GM12872 (cell line): ENCODE results near the gene SRP54.

ENCODE experiments used
- CTCF ChIP-seq: IDR thresholded peaks from 3 replicates; pipeline ENCODE4 v1.5.1; 2011; ENCODE audit warnings: low read depth, mild to moderate bottlenecking, low read length, moderate library complexity; ENCODE audit not compliant: insufficient read depth

The SRP54 gene

DNA sequence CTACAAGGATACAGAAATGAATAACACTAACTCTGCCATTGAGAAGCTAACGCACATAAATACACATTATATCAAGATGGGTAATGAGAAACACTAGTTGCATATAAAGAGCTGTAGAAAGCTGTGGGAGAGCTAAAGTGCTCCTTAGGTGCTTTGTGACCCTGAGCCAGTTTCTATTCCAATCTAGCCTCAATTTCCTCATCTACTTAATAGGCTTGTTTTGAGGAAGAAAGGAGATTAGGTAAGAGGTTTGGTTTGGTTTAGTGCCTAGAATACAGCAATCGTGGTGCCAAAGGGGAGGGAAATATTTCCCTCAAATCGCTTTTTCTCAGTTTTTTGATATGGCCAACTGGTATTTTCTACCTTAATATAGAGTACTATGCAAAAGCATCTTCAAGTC, 994 bp downstream of the SRP54 start:
- no peak for TF ChIP-seq CTCF

GRCh38 chr14:34985740-34986139, 2.9 kb downstream of the SRP54 start:
- TF ChIP-seq CTCF, result no peak

DNA sequence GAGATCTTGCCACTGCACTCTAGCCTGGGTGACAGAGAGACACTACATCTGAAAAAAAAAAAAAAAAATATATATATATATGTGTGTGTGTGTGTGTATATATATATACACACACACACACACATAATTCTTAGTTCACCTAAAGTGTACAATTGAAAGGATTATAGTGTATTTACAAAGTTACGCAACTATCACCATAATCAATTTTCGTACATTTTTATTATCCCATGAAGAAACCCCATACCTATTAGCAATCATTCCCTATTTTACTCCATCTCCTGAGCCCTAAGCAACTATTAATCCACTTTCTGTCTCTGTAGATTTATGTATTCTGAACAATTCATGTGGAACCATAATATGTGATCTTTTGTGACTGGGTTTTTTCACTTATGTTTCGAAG, 4.4 kb downstream of the SRP54 start:
- no peak for TF ChIP-seq CTCF

GRCh38 chr14:34989762-34990161, 7.0 kb downstream of the SRP54 start:
- no peak for TF ChIP-seq CTCF

DNA sequence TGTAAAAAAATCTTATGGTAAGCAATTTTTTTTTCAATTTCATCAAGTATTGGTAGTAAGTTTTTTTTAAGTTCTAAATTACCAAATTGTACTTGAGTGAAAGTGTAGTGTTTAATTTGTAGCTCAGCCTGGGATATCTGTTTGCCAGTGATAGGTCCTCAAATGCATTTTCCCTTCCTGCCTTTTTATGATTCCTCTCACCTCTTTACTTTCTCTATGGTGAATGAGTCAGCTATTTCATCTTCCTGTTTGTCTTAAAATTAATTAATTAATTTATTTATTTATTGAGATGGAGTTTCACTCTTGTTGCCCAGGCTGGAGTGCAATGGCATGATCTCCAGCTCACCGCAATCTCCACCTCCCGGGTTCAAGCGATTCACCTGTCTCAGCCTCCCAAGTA, 10.6 kb downstream of the SRP54 start:
- no peak for TF ChIP-seq CTCF

DNA sequence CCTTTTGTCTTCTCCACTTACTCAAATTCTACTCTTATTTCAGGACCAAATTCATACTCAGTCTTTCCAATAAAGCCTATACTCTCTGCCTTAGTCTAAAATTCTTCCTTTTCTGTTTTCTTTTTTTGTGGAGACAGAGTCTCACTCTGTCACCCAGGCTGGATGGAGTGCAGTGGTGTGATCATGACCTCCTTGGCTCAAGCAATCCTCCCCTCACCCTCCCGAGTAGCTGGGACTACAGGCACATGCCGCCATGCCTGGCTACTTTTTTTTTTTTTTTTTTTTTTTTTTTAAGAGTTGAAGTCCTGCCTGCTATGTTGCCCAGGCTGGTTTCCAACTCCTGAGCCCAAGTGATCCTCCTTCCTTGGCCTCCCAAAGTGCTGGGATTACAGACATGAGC, 11.9 kb downstream of the SRP54 start:
- TF ChIP-seq CTCF, result no peak

DNA sequence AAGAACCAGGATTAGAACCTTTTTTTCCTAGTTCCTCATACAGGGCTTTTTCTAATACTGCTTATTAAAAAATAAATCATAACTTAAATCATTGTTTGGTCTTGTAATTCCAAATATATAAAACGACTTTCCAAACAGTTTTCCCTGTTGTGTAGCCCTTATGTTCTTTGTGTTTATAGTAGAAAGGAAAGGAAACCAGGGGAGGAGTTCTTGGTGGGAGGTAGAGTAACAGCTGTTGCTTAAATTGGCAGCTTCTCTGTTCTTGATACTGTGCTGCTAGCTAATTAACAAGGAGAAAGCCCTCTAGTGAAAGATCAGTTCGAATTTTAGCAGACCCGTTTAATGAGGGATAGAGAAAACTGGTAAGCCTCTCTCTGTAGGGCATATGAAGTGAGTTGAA, 15.0 kb downstream of the SRP54 start:
- TF ChIP-seq CTCF, result no peak

DNA sequence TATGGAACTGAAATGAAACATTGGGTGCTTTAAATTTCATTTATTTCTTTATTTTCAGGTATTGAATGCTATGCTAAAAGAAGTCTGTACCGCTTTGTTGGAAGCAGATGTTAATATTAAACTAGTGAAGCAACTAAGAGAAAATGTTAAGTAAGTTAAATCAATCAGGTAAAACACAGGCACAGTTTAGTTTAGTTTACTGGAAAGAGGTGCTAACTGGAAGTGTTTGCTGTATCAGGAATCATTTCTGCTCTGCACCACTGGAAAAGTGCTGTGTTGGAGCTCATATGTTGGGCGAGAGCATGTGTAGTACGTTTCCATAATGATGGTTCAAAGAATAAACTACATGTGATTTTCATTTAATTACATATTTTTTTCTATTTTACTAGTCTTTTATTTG, 16.7 kb downstream of the SRP54 start:
- TF ChIP-seq CTCF, result no peak
